H1 (cell line): Measurements from ENCODE around the gene AIG1. TPM values are rescaled to one million over a fixed set of nuclear protein-coding genes. Genes with fewer than 3 reads are reported as not detected.

Experiments used
- CTCF ChIA-PET: fragments of 300-600 bp; sonication (Branson Sonifier 250); formaldehyde crosslinking; loops from one replicate; lab custom pipeline; 2021; ENCODE audit not compliant: partially characterized antibody; lab: Charles Lee
- POLR2A ChIA-PET: fragments of 300-600 bp; sonication (Branson Sonifier 250); formaldehyde crosslinking; loops from one replicate; lab custom pipeline; 2021; ENCODE audit warnings: inconsistent platforms; ENCODE audit not compliant: partially characterized antibody; lab: Charles Lee
- DNase-seq, 2 experiments: peaks; one replicate each; pipeline versions ENCODE4 v3.0.0 to v3.0.0-alpha.2; 2010 to 2022; ENCODE audit warnings: low spot score in 2 of 2, low read depth in 1 of 2, mixed read lengths in 1 of 2
- FAIRE-seq: peaks from 2 replicates; lab custom pipeline; 2011; peaks lifted over from hg19 to GRCh38; lab: Jason Lieb, UNC
- H2AFZ ChIP-seq: 2 replicates; pipeline ENCODE4 v1.8.1; 2012; ENCODE audit warnings: low read length, inconsistent platforms
- H2AK5ac ChIP-seq: 2 replicates; pipeline ENCODE4 v1.6.1; 2013; ENCODE audit warnings: low read depth, low read length
- H2BK120ac ChIP-seq: replicated peaks from 2 replicates; pipeline ENCODE3; 2013; ENCODE audit warnings: low read depth, low read length, inconsistent platforms
- H2BK12ac ChIP-seq: 2 replicates; pipeline ENCODE4 v1.6.1; 2013; ENCODE audit warnings: low read depth, low read length
- H2BK15ac ChIP-seq: 2 replicates; pipeline ENCODE4 v1.6.1; 2013; ENCODE audit warnings: low read length
- H2BK20ac ChIP-seq: 2 replicates; pipeline ENCODE4 v1.6.1; 2013; ENCODE audit warnings: low read length
- H2BK5ac ChIP-seq: 2 replicates; pipeline ENCODE4 v1.6.1; 2013; ENCODE audit warnings: low read depth, low read length
- H3K14ac ChIP-seq: 2 replicates; pipeline ENCODE4 v1.6.1; 2013; ENCODE audit warnings: inconsistent platforms; ENCODE audit not compliant: insufficient read length
- H3K18ac ChIP-seq: 2 replicates; pipeline ENCODE4 v1.6.1; 2013; ENCODE audit warnings: low read length; ENCODE audit errors: extremely low read depth
- H3K23ac ChIP-seq: 2 replicates; pipeline ENCODE4 v1.6.1; 2013; ENCODE audit warnings: inconsistent platforms; ENCODE audit not compliant: insufficient read length
- H3K23me2 ChIP-seq: 2 replicates; pipeline ENCODE4 v1.6.1; 2013; ENCODE audit warnings: low read depth, low read length
- H3K27ac ChIP-seq: 2 replicates; pipeline ENCODE4 v1.6.1; 2011; ENCODE audit warnings: low read depth, low read length, inconsistent platforms
- H3K27me3 ChIP-seq, 4 experiments: replicated peaks in 1 of 4; 1 replicate in 1 of 4; 2 replicates in 3 of 4; pipeline versions ENCODE4 v1.6.1 to v1.8.1; 2011 to 2013; ENCODE audit warnings: low read length in 3 of 4, mild to moderate bottlenecking in 3 of 4, inconsistent platforms in 2 of 4, mixed read lengths in 2 of 4, moderate library complexity in 1 of 4; ENCODE audit not compliant: control insufficient read depth in 3 of 4, insufficient read depth in 3 of 4; ENCODE audit errors: extremely low read depth in 1 of 4
- H3K36me3 ChIP-seq, 4 experiments: 2 replicates each; pipeline versions ENCODE4 v1.6.1 to v1.8.1; 2011 to 2013; ENCODE audit warnings: mild to moderate bottlenecking in 4 of 4, low read length in 3 of 4, moderate library complexity in 2 of 4, control low read depth in 1 of 4, inconsistent platforms in 1 of 4; ENCODE audit not compliant: insufficient read depth in 4 of 4, control insufficient read depth in 2 of 4
- H3K4ac ChIP-seq: replicated peaks from 2 replicates; pipeline ENCODE3; 2013; ENCODE audit warnings: low read length, low read depth, mixed read lengths, inconsistent platforms; ENCODE audit not compliant: insufficient read length
- H3K4me1 ChIP-seq, 4 experiments: replicated peaks in 1 of 4; 1 replicate in 1 of 4; 2 replicates in 3 of 4; pipeline versions ENCODE4 v1.6.1 to v1.8.1; 2011 to 2013; ENCODE audit warnings: low read length in 3 of 4, inconsistent platforms in 2 of 4, mixed read lengths in 1 of 4; ENCODE audit not compliant: insufficient read depth in 4 of 4, control insufficient read depth in 3 of 4
- H3K4me2 ChIP-seq, 2 experiments: 2 replicates each; pipeline versions ENCODE4 v1.6.1 to v1.8.1; 2011 to 2013; ENCODE audit warnings: low read depth in 2 of 2, low read length in 2 of 2, control low read depth in 1 of 2, inconsistent platforms in 1 of 2, mild to moderate bottlenecking in 1 of 2; ENCODE audit not compliant: insufficient read depth in 1 of 2
- H3K4me3 ChIP-seq, 4 experiments: fragments of 200-600, 300-600 bp in 1 of 4; sonication (generic), shearing (Covaris generic), sonication (Bioruptor Twin) in 1 of 4; 2 replicates each; pipeline versions ENCODE4 v1.5.1 to v1.8.1; 2011 to 2016; ENCODE audit warnings: low read length in 4 of 4, low read depth in 3 of 4, control low read depth in 2 of 4, inconsistent platforms in 2 of 4, mild to moderate bottlenecking in 2 of 4, mixed read lengths in 1 of 4, moderate library complexity in 1 of 4; ENCODE audit not compliant: insufficient read depth in 2 of 4; ENCODE audit errors: extremely low read depth in 1 of 4
- H3K56ac ChIP-seq: replicated peaks from 2 replicates; pipeline ENCODE3; 2013; ENCODE audit warnings: low read depth, mild to moderate bottlenecking, mixed read lengths, low read length, inconsistent platforms; ENCODE audit not compliant: insufficient read length
- H3K79me1 ChIP-seq: 2 replicates; pipeline ENCODE4 v1.6.1; 2013; ENCODE audit warnings: low read depth, low read length, control low read depth
- H3K79me2 ChIP-seq, 2 experiments: 2 replicates each; pipeline versions ENCODE4 v1.6.1 to v1.8.1; 2012 to 2013; ENCODE audit warnings: low read length in 2 of 2, mild to moderate bottlenecking in 2 of 2, inconsistent platforms in 1 of 2; ENCODE audit not compliant: insufficient read depth in 2 of 2, control insufficient read depth in 1 of 2
- H3K9ac ChIP-seq, 4 experiments: replicated peaks in 1 of 4; 1 replicate in 1 of 4; 2 replicates in 3 of 4; pipeline versions ENCODE4 v1.6.1 to v1.8.1; 2011 to 2013; ENCODE audit warnings: low read depth in 3 of 4, low read length in 3 of 4, control low read depth in 2 of 4, mild to moderate bottlenecking in 2 of 4, moderate library complexity in 2 of 4, inconsistent platforms in 1 of 4; ENCODE audit errors: extremely low read depth in 1 of 4
- H3K9me3 ChIP-seq, 2 experiments: 2 replicates each; pipeline versions ENCODE4 v1.6.1 to v1.8.1; 2012 to 2013; ENCODE audit warnings: mild to moderate bottlenecking in 2 of 2, moderate library complexity in 2 of 2, control low read depth in 1 of 2, inconsistent platforms in 1 of 2, low read depth in 1 of 2, low read length in 1 of 2, mixed read lengths in 1 of 2; ENCODE audit not compliant: insufficient read depth in 2 of 2
- H4K20me1 ChIP-seq, 2 experiments: replicated peaks in 1 of 2; 2 replicates each; pipeline versions ENCODE3 to v1.8.1; 2011 to 2013; ENCODE audit warnings: inconsistent platforms in 2 of 2, low read length in 2 of 2, mild to moderate bottlenecking in 1 of 2; ENCODE audit not compliant: insufficient read depth in 2 of 2, control insufficient read depth in 1 of 2
- H4K5ac ChIP-seq: 2 replicates; pipeline ENCODE4 v1.6.1; 2013; ENCODE audit warnings: low read length, low read depth, mixed read lengths, inconsistent platforms; ENCODE audit not compliant: insufficient read length
- H4K8ac ChIP-seq: 2 replicates; pipeline ENCODE4 v1.8.0; 2013; ENCODE audit warnings: mild to moderate bottlenecking, moderate library complexity, low read length, inconsistent platforms; ENCODE audit not compliant: insufficient read depth; ENCODE audit errors: extremely low read depth
- H4K91ac ChIP-seq: replicated peaks from 2 replicates; pipeline ENCODE3; 2013; ENCODE audit warnings: low read length, mixed read lengths, inconsistent platforms; ENCODE audit not compliant: insufficient read length
- CEBPB ChIP-seq: IDR thresholded peaks from 2 replicates; pipeline ENCODE4 v1.6.1; 2012; ENCODE audit warnings: low read depth, low read length
- CTCF ChIP-seq, 3 experiments: IDR thresholded peaks; 1 replicate in 2 of 3; 2 replicates in 1 of 3; pipeline versions ENCODE4 v1.5.1 to v1.6.1; 2011; ENCODE audit warnings: low read length in 3 of 3, mild to moderate bottlenecking in 3 of 3, inconsistent platforms in 2 of 3, low read depth in 1 of 3, moderate library complexity in 1 of 3; ENCODE audit not compliant: insufficient read depth in 1 of 3; ENCODE audit errors: control extremely low read depth in 1 of 3
- SP1 ChIP-seq: IDR thresholded peaks from 2 replicates; pipeline ENCODE4 v1.6.1; 2011; ENCODE audit warnings: low read depth, low read length
- SP2 ChIP-seq: IDR thresholded peaks from 2 replicates; pipeline ENCODE4 v1.6.1; 2012; ENCODE audit warnings: mild to moderate bottlenecking, low read length, inconsistent platforms
- WGBS, 2 experiments: shearing (Covaris generic) in 1 of 2; methylation state at CpG; one replicate each; pipeline versions ENCODE4 v1.1.6 to v1.1.7; 2013 to 2015; ENCODE audit warnings: low lambda C conversion rate in 2 of 2, mixed read lengths in 2 of 2, inconsistent platforms in 1 of 2, low coverage in 1 of 2, missing lambda C conversion rate in 1 of 2; ENCODE audit not compliant: insufficient replicate concordance in 2 of 2, insufficient coverage in 1 of 2, insufficient read length in 1 of 2; ENCODE audit errors: extremely low coverage in 1 of 2, missing lambda C conversion rate in 1 of 2; 5-methylcytosine and 5-hydroxymethylcytosine counted together
- polyA plus RNA-seq, 7 experiments: library from polyadenylated mRNA; depleted of rRNA in 3 of 7; stranded (reverse) in 5 of 7; unstranded in 2 of 7; fragments of >200 nt in 5 of 7; fragments of 200-250 nt in 2 of 7; gene quantifications; 1 replicate in 5 of 7; 2 replicates in 1 of 7; 4 replicates in 1 of 7; pipeline versions ENCODE4 v1.2.1 to v1.2.3, GENCODE V29; 2011 to 2013; ENCODE audit warnings: missing spikeins in 2 of 7, mixed read lengths in 2 of 7
- total RNA-seq: library from RNA; stranded (reverse); fragmentation: NEBNext Ultra II Directional; extraction: Animal tissue kit (Norgen Biotek cat#: 25700); gene quantifications from 2 replicates; pipeline ENCODE4 v1.2.1, GENCODE V29; 2021

AIG1 gene
- total and polyA plus RNA-seq, 2 of the 8 experiments (the other 6 are each of a cell fraction or from before 2014, with no cell fraction given), result 56.6 to 58.4 TPM

DNA sequence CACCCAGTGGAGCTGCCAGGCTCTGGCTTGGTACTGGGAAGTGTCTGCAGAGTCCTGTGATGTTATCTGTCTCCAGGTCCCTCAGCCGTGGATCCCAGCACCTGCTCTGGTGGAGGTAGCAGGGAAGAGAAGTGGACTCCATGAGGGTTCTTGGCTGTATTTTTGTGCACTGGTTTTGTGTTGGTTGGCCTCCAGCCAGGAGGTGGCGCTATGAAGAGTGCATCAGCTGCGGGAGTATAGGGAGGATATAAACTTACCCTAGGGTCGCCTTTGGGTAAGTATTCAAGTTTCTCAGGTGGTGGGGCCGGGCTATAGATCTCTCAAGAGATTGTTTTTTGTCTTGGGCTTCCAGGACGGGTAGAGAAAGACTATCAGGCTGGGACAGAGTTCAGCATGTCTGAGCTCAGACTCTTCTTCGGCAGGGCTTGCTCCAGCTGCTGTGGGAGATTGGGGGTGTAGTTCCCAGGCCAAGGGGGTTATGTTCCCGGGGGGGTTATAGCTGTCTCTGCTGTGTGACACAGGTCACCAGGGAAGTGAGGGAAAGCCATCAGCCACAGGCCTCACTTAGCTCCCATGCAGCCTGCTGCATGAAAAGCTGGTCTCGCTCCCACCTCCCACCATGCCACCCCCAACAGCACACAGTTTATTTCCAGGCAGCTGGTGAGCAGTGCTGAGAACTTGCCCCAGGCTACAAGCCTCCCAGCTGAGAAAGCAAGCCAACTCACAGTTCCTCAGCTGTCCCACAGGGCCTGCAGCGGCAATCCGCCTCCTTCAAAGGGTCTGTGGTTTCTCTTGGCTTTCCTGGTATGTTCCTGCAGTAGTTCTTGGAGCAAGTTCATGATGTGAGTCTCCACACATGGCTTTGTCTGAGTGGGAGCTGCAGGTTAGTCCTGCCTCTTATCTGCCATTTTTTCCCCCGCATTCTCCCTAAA is 115.7 kb downstream of the AIG1 start:
- DNase-seq (peak in 1 of 2 experiments; percentile 69), FAIRE-seq (no peak)
- H3K27me3 ChIP-seq, result no peaks in the 10 kb centered on the region
- H2BK12ac ChIP-seq, result no peak overlapping the region; the same call in 1 of the 2 replicates
- no peak overlapping the region for H3K56ac ChIP-seq
- no peak overlapping the region for H3K27ac ChIP-seq
- no peaks in the 10 kb centered on the region; the same call in 1 of the 2 replicates for H3K79me1 ChIP-seq
- no peak overlapping the region for H3K23ac ChIP-seq
- WGBS, 2 experiments, result 92% methylated on average over 11 of the region's 12 CpGs; no CpG with 5 or more reads in 1 of the 2 experiments
- H2AFZ ChIP-seq, result no peak overlapping the region
- H4K8ac ChIP-seq, result peak overlapping the region; percentile 83
- no peak overlapping the region for H3K14ac ChIP-seq
- H3K9ac ChIP-seq, result no peak overlapping the region
- H2BK5ac ChIP-seq, result no peak overlapping the region; the same call in 1 of the 2 replicates
- no peak overlapping the region for H2AK5ac ChIP-seq
- H4K20me1 ChIP-seq, result no peaks in the 10 kb centered on the region
- TF ChIP-seq SP1 (no peak), CTCF (IDR thresholded peaks at IDR 0.05; ENCODE audit: control extremely low read depth in 1 of 3, insufficient read depth in 1 of 3, low read depth in 1 of 3, low read length in 3 of 3) (peak; percentile 29 to 51 (median 51)), SP2 (peak; percentile 33; the same call in 1 of the 2 replicates), CEBPB (no peak)
- no peak overlapping the region for H2BK15ac ChIP-seq
- ChIA-PET POLR2A (no interaction called here), CTCF (interaction anchor here (0.6 to 3.3 kb wide), 19 partner anchors 10 to 891 kb away, joined by 3 to 16 read pairs (median 4); no protein-coding TSS in a partner anchor)
- no peaks in the 10 kb centered on the region for H3K79me2 ChIP-seq
- no peak overlapping the region for H3K18ac ChIP-seq
- H4K91ac ChIP-seq, result no peak overlapping the region
- H3K4me1 ChIP-seq, result no peaks in the 10 kb centered on the region
- H3K4me2 ChIP-seq, result no peak overlapping the region
- no peaks in the 10 kb centered on the region for H3K23me2 ChIP-seq
- H3K4ac ChIP-seq, result no peak overlapping the region
- no peaks in the 10 kb centered on the region for H3K9me3 ChIP-seq
- H3K36me3 ChIP-seq, result no peaks in the 10 kb centered on the region; a peak in 2 of 8 replicates
- no peak overlapping the region for H2BK120ac ChIP-seq
- H3K4me3 ChIP-seq, result no peak overlapping the region
- H2BK20ac ChIP-seq, result no peak overlapping the region
- no peak overlapping the region for H4K5ac ChIP-seq
